A549 (cell line): ENCODE measurements around the gene DARS2. TPM values are rescaled to one million over a fixed set of nuclear protein-coding genes. Genes with fewer than 3 reads are reported as not detected.
"Not testable (repeated sequence)": the region's sequence is repeated elsewhere in the genome, so short reads cannot be mapped to it uniquely, and the experiment has no call there.

Source experiments
- ATAC-seq, 2 experiments: fragments of 200-7000 bp in 1 of 2; fragments of >200 bp in 1 of 2; cut with Nextera tagmentation in 1 of 2; cut with Tn5 transposase in 1 of 2; 3 replicates each; pipeline versions ENCODE4 v1.8.0 to v1.9.1; 2018 to 2020; ENCODE audit warnings: mild to moderate bottlenecking in 1 of 2, moderate library complexity in 1 of 2
- CTCF ChIA-PET: fragments of 300-600 bp; sonication (Branson Sonifier 250); formaldehyde crosslinking; extraction: SDS; loops from one replicate; lab custom pipeline; 2021; ENCODE audit warnings: antibody characterized with exemption, inconsistent platforms; lab: Yijun Ruan, JAX
- POLR2A ChIA-PET: fragments of 350-600 bp; formaldehyde crosslinking; extraction: SDS; loops from one replicate; lab custom pipeline; 2021; ENCODE audit warnings: antibody characterized with exemption, inconsistent platforms; lab: Yijun Ruan, JAX
- DNase-seq, 2 experiments: peaks; one replicate each; pipeline versions ENCODE4 v3.0.0 to v3.0.0-alpha.2; 2011 to 2016; ENCODE audit warnings: low read depth in 1 of 2, low spot score in 1 of 2
- FAIRE-seq: peaks from 2 replicates; lab custom pipeline; 2011; peaks lifted over from hg19 to GRCh38; lab: Jason Lieb, UNC
- H3K27ac ChIP-seq, 2 experiments: fragments of >200 bp; sonication (Bioruptor Twin); formaldehyde crosslinking; 3 replicates each; pipeline ENCODE4 v1.5.1; 2016 to 2017
- H3K4me1 ChIP-seq: fragments of >200 bp; sonication (Bioruptor Twin); formaldehyde crosslinking; 3 replicates; pipeline ENCODE4 v1.6.1; 2016
- H3K4me2 ChIP-seq: fragments of >200 bp; sonication (Bioruptor Twin); formaldehyde crosslinking; 3 replicates; pipeline ENCODE4 v1.6.1; 2016
- H3K4me3 ChIP-seq: fragments of >200 bp; sonication (Bioruptor Twin); formaldehyde crosslinking; 3 replicates; pipeline ENCODE4 v1.5.1; 2016
- H3K9me3 ChIP-seq: fragments of >200 bp; sonication (Bioruptor Twin); formaldehyde crosslinking; 3 replicates; pipeline ENCODE4 v1.6.1; 2016
- BCL3 ChIP-seq: fragments of >200 bp; sonication (Bioruptor Twin); formaldehyde crosslinking; IDR thresholded peaks from 3 replicates; pipeline ENCODE4 v1.6.1; 2016
- CEBPB ChIP-seq, 2 experiments: fragments of >200 bp in 1 of 2; sonication (Bioruptor Twin) in 1 of 2; formaldehyde crosslinking in 1 of 2; IDR thresholded peaks; 2 replicates each; pipeline ENCODE4 v1.6.1; 2012 to 2016
- FOSB ChIP-seq: fragments of 250-450 bp; sonication (Bioruptor Pico); IDR thresholded peaks from 2 replicates; pipeline ENCODE4 v1.5.0; 2020; ENCODE audit warnings: mild to moderate bottlenecking, moderate library complexity
- GATA3 ChIP-seq: IDR thresholded peaks from 2 replicates; pipeline ENCODE4 v1.6.1; 2012; ENCODE audit warnings: borderline replicate concordance
- HOXA7 ChIP-seq: fragments of 250-450 bp; sonication (Bioruptor Pico); IDR thresholded peaks from 2 replicates; pipeline ENCODE4 v1.5.0; 2020; ENCODE audit warnings: mild to moderate bottlenecking, moderate library complexity
- JUN ChIP-seq, 2 experiments: fragments of >200 bp; sonication (Bioruptor Twin); formaldehyde crosslinking; IDR thresholded peaks; 2 replicates in 1 of 2; 3 replicates in 1 of 2; pipeline ENCODE4 v1.6.1; 2016 to 2017
- JUNB ChIP-seq: fragments of >200 bp; sonication (Bioruptor Twin); formaldehyde crosslinking; IDR thresholded peaks from 2 replicates; pipeline ENCODE4 v1.6.1; 2016
- NR3C1 ChIP-seq: fragments of >200 bp; sonication (Bioruptor Twin); formaldehyde crosslinking; IDR thresholded peaks from 3 replicates; pipeline ENCODE4 v1.6.1; 2017
- PBX3 ChIP-seq: IDR thresholded peaks from 2 replicates; pipeline ENCODE4 v1.6.1; 2012
- PHF8 ChIP-seq: fragments of 200-600 bp; sonication (generic); IDR thresholded peaks from 2 replicates; pipeline ENCODE4 v1.6.1; 2016; ENCODE audit warnings: low read depth, mild to moderate bottlenecking, antibody characterized with exemption, moderate library complexity, borderline replicate concordance
- POLR2AphosphoS2 ChIP-seq: conservative IDR thresholded peaks from 2 replicates; pipeline ENCODE4 v1.6.1; 2012; ENCODE audit warnings: low read length, improper control_type of control experiment, inconsistent platforms
- RARB ChIP-seq: fragments of 250-450 bp; sonication (Bioruptor Pico); IDR thresholded peaks from 2 replicates; pipeline ENCODE4 v1.8.0; 2021; ENCODE audit warnings: mild to moderate bottlenecking, moderate library complexity
- TFCP2L1 ChIP-seq: fragments of 250-450 bp; sonication (Bioruptor Pico); IDR thresholded peaks from 2 replicates; pipeline ENCODE4 v1.5.0; 2021; ENCODE audit warnings: mild to moderate bottlenecking
- TP53 ChIP-seq: fragments of 250-450 bp; sonication (Bioruptor Pico); IDR thresholded peaks from 2 replicates; pipeline ENCODE4 v1.5.0; 2021; ENCODE audit warnings: mild to moderate bottlenecking, moderate library complexity
- WGBS: methylation state at CpG from one replicate; pipeline ENCODE4 v1.1.6; 2017; ENCODE audit errors: missing lambda C conversion rate; 5-methylcytosine and 5-hydroxymethylcytosine counted together
- polyA plus RNA-seq, 4 experiments: library from polyadenylated mRNA; depleted of rRNA in 3 of 4; stranded (reverse); fragments of >200 nt; fragmentation: RNase III in 1 of 4; extraction: RNeasy Plus Mini Kit Qiagen cat#74134 plus additional on column Dnase treatment in 1 of 4; gene quantifications; 2 replicates in 3 of 4; 3 replicates in 1 of 4; pipeline ENCODE4 v1.2.3, GENCODE V29; 2011 to 2017
- TF ChIP-seq, protein P1 (sequence below): fragments of 250-450 bp; sonication (Bioruptor Pico); IDR thresholded peaks from 2 replicates; pipeline ENCODE4 v1.5.0; 2020; ENCODE audit warnings: low read depth, mild to moderate bottlenecking, moderate library complexity

DARS2 gene
- polyA plus RNA-seq, 2 of the 4 experiments (the other 2 are of a cell fraction), result 43.1 to 70.4 TPM

DNA sequence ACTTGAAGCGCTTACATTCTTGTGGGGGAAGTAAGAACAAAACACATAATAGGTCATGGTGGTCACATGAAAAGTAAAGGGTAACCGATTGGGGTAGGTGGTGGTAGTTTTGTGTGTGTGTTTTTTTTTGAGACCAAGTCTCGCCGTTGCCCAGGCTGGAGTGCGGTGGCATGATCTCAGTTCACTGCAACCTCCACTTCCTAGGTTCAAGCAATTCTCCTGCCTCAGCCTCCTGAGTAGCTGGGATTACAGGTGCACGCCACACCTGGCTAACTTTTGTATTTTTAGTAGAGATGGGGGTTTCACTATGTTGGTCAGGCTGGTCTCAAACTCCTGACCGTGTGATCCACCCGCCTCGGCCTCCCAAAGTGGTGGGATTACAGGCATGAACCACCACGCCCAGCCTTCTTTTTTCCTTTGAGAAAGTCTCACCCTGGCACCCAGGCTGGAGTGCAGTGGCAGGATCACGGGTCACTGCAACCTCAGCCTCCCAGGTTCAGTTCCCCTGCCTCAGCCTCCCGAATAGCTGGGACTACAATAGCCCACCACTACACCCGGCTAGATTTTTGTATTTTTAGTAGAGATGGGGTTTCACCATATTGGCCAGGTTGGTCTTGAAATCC is 37.8 kb downstream of the DARS2 start:
- ChIA-PET CTCF (interaction anchor here (0.6 to 1.4 kb wide), 4 partner anchors 355 to 442 kb away, joined by 3 to 5 read pairs (median 4); no protein-coding TSS in a partner anchor), POLR2A (interaction anchor here (1.1 kb wide), 1 partner anchor 38 kb away, joined by 3 read pairs; the partner anchor contains the start of gene DARS2)
- peaks cover 24% of the 10 kb centered on the region for H3K4me1 ChIP-seq
- H3K4me3 ChIP-seq, H3K4me2 ChIP-seq, DNase-seq, H3K9me3 ChIP-seq, FAIRE-seq: not testable (repeated sequence)
- peak; percentile 81; the same call in 1 of the 2 replicates for TF ChIP-seq RARB
- TF ChIP-seq PBX3, result peak; percentile 83
- TF ChIP-seq TFCP2L1 (CRISPR knock-in tag), result peak; percentile 26; the same call in 1 of the 2 replicates
- peak; percentile 58 to 68; a peak in 4 of 5 replicates for TF ChIP-seq JUN (IDR thresholded peaks at IDR 0.05)
- TF ChIP-seq FOSB, result peak; percentile 70
- TF ChIP-seq POLR2AphosphoS2, result peak; percentile 86
- TF ChIP-seq TP53 (CRISPR knock-in tag), result peak; percentile 63; the same call in 1 of the 2 replicates
- TF ChIP-seq HOXA7 (CRISPR knock-in tag), result peak; percentile 74; the same call in 1 of the 2 replicates
- TF ChIP-seq GATA3, result peak; percentile 37; the same call in 1 of the 2 replicates
- H3K27ac ChIP-seq, result peak overlapping the region in 1 of 2 experiments; percentile 43; a peak in 3 of 6 replicates
- 74% methylated on average over 13 of the region's 13 CpGs for WGBS
- peak; percentile 10 to 24; a peak in 3 of 6 replicates for ATAC-seq

- TF ChIP-seq FOSB, result no peak
- peak; percentile 37 to 64; a peak in 4 of 5 replicates for TF ChIP-seq JUN (IDR thresholded peaks at IDR 0.05)
- 0 out of 2 replicates have a peak, but pooled peaks have one; percentile 11 for TF ChIP-seq JUNB
- 0 out of 2 replicates have a peak, but pooled peaks have one; percentile 7 for TF ChIP-seq PBX3
- TF ChIP-seq, protein P1, sequence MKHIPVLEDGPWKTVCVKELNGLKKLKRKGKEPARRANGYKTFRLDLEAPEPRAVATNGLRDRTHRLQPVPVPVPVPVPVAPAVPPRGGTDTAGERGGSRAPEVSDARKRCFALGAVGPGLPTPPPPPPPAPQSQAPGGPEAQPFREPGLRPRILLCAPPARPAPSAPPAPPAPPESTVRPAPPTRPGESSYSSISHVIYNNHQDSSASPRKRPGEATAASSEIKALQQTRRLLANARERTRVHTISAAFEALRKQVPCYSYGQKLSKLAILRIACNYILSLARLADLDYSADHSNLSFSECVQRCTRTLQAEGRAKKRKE (CRISPR knock-in tag), result no peak
- TF ChIP-seq PHF8, result no peak
- TF ChIP-seq BCL3, result no peak; the same call in 2 of the 3 replicates
- 0 out of 4 replicates have a peak, but pooled peaks of 1 of the 2 experiments have one; percentile 18 for TF ChIP-seq CEBPB (IDR thresholded peaks at IDR 0.05)
- TF ChIP-seq NR3C1, result no peak
- WGBS, result 63% methylated on average over 8 of the region's 8 CpGs
- H3K4me3 ChIP-seq, result no peak overlapping the region
- CTCF ChIA-PET, result interaction anchor here (0.9 to 1.4 kb wide), 2 partner anchors 355 to 433 kb away, joined by 3 to 5 read pairs; no protein-coding TSS in a partner anchor
- H3K9me3 ChIP-seq, result no peaks in the 10 kb centered on the region
- DNase-seq, result no peak
- 0 out of 3 replicates have a peak overlapping the region, but pooled peaks have one; percentile 78 for H3K4me2 ChIP-seq
- peak in 1 of 2 experiments; percentile 7; a peak in 1 of 6 replicates for ATAC-seq
- POLR2A ChIA-PET, result no interaction called here
- H3K4me1 ChIP-seq, result peaks cover 24% of the 10 kb centered on the region
- peak overlapping the region in 1 of 2 experiments; percentile 43; a peak in 3 of 6 replicates for H3K27ac ChIP-seq
- no peak for FAIRE-seq
Measured at GRCh38 chr1:173862769-173863223, 38.3 kb downstream of the DARS2 start.
